HepG2 (cell line): Measurements from ENCODE around the gene ADH4. TPM values are rescaled to one million over a fixed set of nuclear protein-coding genes. Genes with fewer than 3 reads are reported as not detected.

Experiments
- ARNTL ChIP-seq: sonication (generic); formaldehyde crosslinking; IDR thresholded peaks from 2 replicates; pipeline ENCODE4 v1.4.0; 2020; ENCODE audit warnings: mild to moderate bottlenecking, missing genetic modification reagents
- ASH2L ChIP-seq: fragments of 300-600, 200-600 bp; sonication (generic); IDR thresholded peaks from 2 replicates; pipeline ENCODE4 v1.7.0; 2017; ENCODE audit warnings: low read depth, mild to moderate bottlenecking, moderate library complexity, mixed read lengths, low read length; ENCODE audit not compliant: insufficient read length
- FOXJ3 ChIP-seq: sonication (generic); formaldehyde crosslinking; IDR thresholded peaks from 2 replicates; pipeline ENCODE4 v1.4.0; 2020; ENCODE audit warnings: missing genetic modification reagents, mild to moderate bottlenecking, borderline replicate concordance
- GTF2F1 ChIP-seq: fragments of 150-350 bp; IDR thresholded peaks from 2 replicates; pipeline ENCODE4 v1.6.1; 2014; ENCODE audit warnings: low read length
- KDM3A ChIP-seq: IDR thresholded peaks from 2 replicates; pipeline ENCODE4 v1.6.1; 2018; ENCODE audit warnings: low read depth, missing compliant biosample characterization
- MTA1 ChIP-seq: sonication (generic); formaldehyde crosslinking; IDR thresholded peaks from 2 replicates; pipeline ENCODE4 v1.4.0; 2020; ENCODE audit warnings: missing genetic modification reagents, mild to moderate bottlenecking, borderline replicate concordance
- NRL ChIP-seq: sonication (generic); formaldehyde crosslinking; IDR thresholded peaks from 2 replicates; pipeline ENCODE4 v1.5.0; 2020; ENCODE audit warnings: missing genetic modification reagents, mild to moderate bottlenecking, moderate library complexity, borderline replicate concordance
- RBM22 ChIP-seq: fragments of 200-400 bp; formaldehyde crosslinking; optimal IDR thresholded peaks from 2 replicates; pipeline ENCODE3; 2017; ENCODE audit warnings: mild to moderate bottlenecking, low read length, moderate library complexity
- THAP11 ChIP-seq: IDR thresholded peaks from 2 replicates; pipeline ENCODE4 v1.6.1; 2016; ENCODE audit warnings: missing biosample characterization, missing genetic modification reagents
- ZFP36L1 ChIP-seq: sonication (generic); formaldehyde crosslinking; IDR thresholded peaks from 2 replicates; pipeline ENCODE4 v1.8.0; 2022; ENCODE audit warnings: mild to moderate bottlenecking, missing genetic modification reagents, moderate library complexity
- ZNF230 ChIP-seq: sonication (generic); formaldehyde crosslinking; IDR thresholded peaks from 2 replicates; pipeline ENCODE4 v1.4.0; 2020; ENCODE audit warnings: mild to moderate bottlenecking, missing genetic modification reagents
- ZNF235 ChIP-seq: sonication (generic); formaldehyde crosslinking; IDR thresholded peaks from 2 replicates; pipeline ENCODE4 v1.8.1; 2023; ENCODE audit warnings: mild to moderate bottlenecking, missing genetic modification reagents, borderline replicate concordance
- ZNF292 ChIP-seq: sonication (generic); formaldehyde crosslinking; IDR thresholded peaks from 2 replicates; pipeline ENCODE4 v1.8.1; 2022; ENCODE audit warnings: mild to moderate bottlenecking, low read depth, missing genetic modification reagents, borderline replicate concordance
- ZNF335 ChIP-seq: sonication (generic); formaldehyde crosslinking; IDR thresholded peaks from 2 replicates; pipeline ENCODE4 v1.4.0; 2020; ENCODE audit warnings: missing genetic modification reagents
- ZNF350 ChIP-seq: sonication (generic); formaldehyde crosslinking; IDR thresholded peaks from 2 replicates; pipeline ENCODE4 v1.4.0; 2020; ENCODE audit warnings: mild to moderate bottlenecking, low read depth, missing genetic modification reagents, borderline replicate concordance
- ZNF550 ChIP-seq: sonication (generic); formaldehyde crosslinking; IDR thresholded peaks from 2 replicates; pipeline ENCODE4 v1.4.0; 2020; ENCODE audit warnings: mild to moderate bottlenecking, missing genetic modification reagents, borderline replicate concordance
- ZNF558 ChIP-seq: sonication (generic); formaldehyde crosslinking; IDR thresholded peaks from 2 replicates; pipeline ENCODE4 v1.9.0; 2022; ENCODE audit warnings: mild to moderate bottlenecking, missing genetic modification reagents, borderline replicate concordance
- ZNF775 ChIP-seq: sonication (generic); formaldehyde crosslinking; IDR thresholded peaks from 2 replicates; pipeline ENCODE4 v1.4.0; 2020; ENCODE audit warnings: missing genetic modification reagents, mild to moderate bottlenecking, moderate library complexity, borderline replicate concordance
- ZNF850 ChIP-seq: sonication (generic); formaldehyde crosslinking; conservative IDR thresholded peaks from 2 replicates; pipeline ENCODE4 v1.9.0; 2021; ENCODE audit warnings: mild to moderate bottlenecking, missing genetic modification reagents
- ZSCAN12 ChIP-seq: sonication (generic); formaldehyde crosslinking; IDR thresholded peaks from 2 replicates; pipeline ENCODE4 v1.9.0; 2021; ENCODE audit warnings: mild to moderate bottlenecking, missing genetic modification reagents
- polyA plus RNA-seq, 8 experiments: library from polyadenylated mRNA; depleted of rRNA in 3 of 8; stranded (reverse) in 7 of 8; unstranded in 1 of 8; fragments of >200 nt; fragmentation: Illumina TruSeq in 4 of 8; extraction: Trizol in 4 of 8; gene quantifications; 2 replicates each; pipeline versions ENCODE4 v1.2.1 to v1.2.3, GENCODE V29; 2011 to 2016; ENCODE audit warnings: low read depth in 4 of 8, missing spikeins in 1 of 8, mixed read lengths in 1 of 8; ENCODE audit not compliant: insufficient read depth in 1 of 8
- total RNA-seq, 5 experiments: library from RNA; depleted of rRNA; stranded (reverse); fragments of >200 nt; fragmentation: Illumina TruSeq; extraction: Trizol; gene quantifications; 2 replicates each; pipeline ENCODE4 v1.2.3, GENCODE V29; 2016; ENCODE audit warnings: low read depth in 1 of 5
- TF ChIP-seq, protein P1 (sequence below): sonication (generic); formaldehyde crosslinking; IDR thresholded peaks from 2 replicates; pipeline ENCODE4 v1.5.0; 2020; ENCODE audit warnings: missing genetic modification reagents
- TF ChIP-seq, protein P2 (sequence below): fragments of 450-650 bp; IDR thresholded peaks from 2 replicates; pipeline ENCODE4 v1.6.1; 2016
- TF ChIP-seq, protein P3 (sequence below): sonication (generic); formaldehyde crosslinking; IDR thresholded peaks from 2 replicates; pipeline ENCODE4 v1.9.0; 2021; ENCODE audit warnings: missing genetic modification reagents, mild to moderate bottlenecking, borderline replicate concordance

The ADH4 gene
- total and polyA plus RNA-seq, 2 of the 13 experiments (the other 11 are each of a cell fraction or from before 2014, with no cell fraction given), result 24.3 to 31.1 TPM

DNA sequence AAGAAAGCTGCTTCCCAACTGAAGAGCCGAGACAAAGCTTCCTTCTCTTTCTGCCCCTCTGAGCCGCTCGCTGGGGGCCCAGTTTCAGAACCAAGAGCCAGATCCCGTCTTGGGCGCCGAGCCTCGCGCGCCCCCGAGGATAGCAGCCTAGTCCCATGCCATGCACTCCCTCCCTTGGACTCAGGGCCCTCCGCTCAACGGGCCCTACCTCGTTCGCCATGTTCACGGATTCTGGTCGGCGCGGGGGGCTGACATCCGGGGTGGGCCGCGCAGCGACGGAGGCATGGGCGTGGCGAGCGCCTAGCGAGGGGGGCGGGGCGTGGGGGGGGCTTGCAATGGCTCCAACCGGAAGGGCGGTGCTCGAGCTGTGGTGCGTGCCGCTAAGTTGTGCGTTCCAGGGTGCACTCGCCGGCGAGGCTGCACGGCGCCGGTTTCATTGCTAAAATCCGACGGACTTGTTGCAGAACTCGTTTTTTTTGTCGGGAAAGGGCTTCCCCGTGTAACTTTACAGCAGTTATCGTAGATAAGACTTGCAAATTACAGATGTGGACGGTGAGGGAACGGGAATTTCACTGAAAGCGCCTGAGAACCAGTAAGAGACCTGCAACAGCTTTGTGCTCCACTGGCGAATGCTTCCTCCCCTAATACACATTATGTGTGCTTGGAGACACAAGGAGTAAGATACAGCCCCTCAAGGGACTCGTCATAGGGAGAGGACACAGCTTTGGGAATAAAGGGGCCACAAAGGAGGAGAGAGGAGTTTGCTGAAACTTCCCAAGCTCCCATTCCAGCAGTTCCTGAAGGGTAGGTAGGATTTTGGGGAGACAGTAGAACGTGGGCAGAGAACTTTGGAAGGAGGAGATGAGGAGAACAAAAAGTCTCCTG is 55.4 kb downstream of the ADH4 start, which contains the start of gene ADH5 (continued):
- TF ChIP-seq ASH2L (peak; percentile 76), ZFP36L1 (peak; percentile 80; the same call in 1 of the 2 replicates), FOXJ3 (no peak; the same call in 1 of the 2 replicates), ZNF335 (CRISPR knock-in tag) (no peak), ZNF350 (CRISPR knock-in tag) (peak; percentile 83), NRL (CRISPR knock-in tag) (peak; percentile 36; the same call in 1 of the 2 replicates), ARNTL (CRISPR knock-in tag) (peak; percentile 76; the same call in 1 of the 2 replicates), ZNF230 (CRISPR knock-in tag) (peak; percentile 92), THAP11 (peak; percentile 56), KDM3A (CRISPR knock-in tag) (0 out of 2 replicates have a peak, but pooled peaks have one; percentile 41), ZNF292 (CRISPR knock-in tag) (peak; percentile 54; the same call in 1 of the 2 replicates), ZNF850 (CRISPR knock-in tag) (no peak), GTF2F1 (no peak), ZNF550 (CRISPR knock-in tag) (no peak), ZNF775 (CRISPR knock-in tag) (0 out of 2 replicates have a peak, but pooled peaks have one; percentile 65), RBM22 (no peak), MTA1 (CRISPR knock-in tag) (peak; percentile 67; the same call in 1 of the 2 replicates), ZSCAN12 (CRISPR knock-in tag) (peak; percentile 84), ZNF558 (CRISPR knock-in tag) (peak; percentile 96), ZNF235 (CRISPR knock-in tag) (no peak; the same call in 1 of the 2 replicates)
- TF ChIP-seq, protein P1, sequence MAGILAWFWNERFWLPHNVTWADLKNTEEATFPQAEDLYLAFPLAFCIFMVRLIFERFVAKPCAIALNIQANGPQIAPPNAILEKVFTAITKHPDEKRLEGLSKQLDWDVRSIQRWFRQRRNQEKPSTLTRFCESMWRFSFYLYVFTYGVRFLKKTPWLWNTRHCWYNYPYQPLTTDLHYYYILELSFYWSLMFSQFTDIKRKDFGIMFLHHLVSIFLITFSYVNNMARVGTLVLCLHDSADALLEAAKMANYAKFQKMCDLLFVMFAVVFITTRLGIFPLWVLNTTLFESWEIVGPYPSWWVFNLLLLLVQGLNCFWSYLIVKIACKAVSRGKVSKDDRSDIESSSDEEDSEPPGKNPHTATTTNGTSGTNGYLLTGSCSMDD (CRISPR knock-in tag), result no peak
- TF ChIP-seq, protein P2, sequence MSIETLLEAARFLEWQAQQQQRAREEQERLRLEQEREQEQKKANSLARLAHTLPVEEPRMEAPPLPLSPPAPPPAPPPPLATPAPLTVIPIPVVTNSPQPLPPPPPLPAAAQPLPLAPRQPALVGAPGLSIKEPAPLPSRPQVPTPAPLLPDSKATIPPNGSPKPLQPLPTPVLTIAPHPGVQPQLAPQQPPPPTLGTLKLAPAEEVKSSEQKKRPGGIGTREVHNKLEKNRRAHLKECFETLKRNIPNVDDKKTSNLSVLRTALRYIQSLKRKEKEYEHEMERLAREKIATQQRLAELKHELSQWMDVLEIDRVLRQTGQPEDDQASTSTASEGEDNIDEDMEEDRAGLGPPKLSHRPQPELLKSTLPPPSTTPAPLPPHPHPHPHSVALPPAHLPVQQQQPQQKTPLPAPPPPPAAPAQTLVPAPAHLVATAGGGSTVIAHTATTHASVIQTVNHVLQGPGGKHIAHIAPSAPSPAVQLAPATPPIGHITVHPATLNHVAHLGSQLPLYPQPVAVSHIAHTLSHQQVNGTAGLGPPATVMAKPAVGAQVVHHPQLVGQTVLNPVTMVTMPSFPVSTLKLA, result no peak
- TF ChIP-seq, protein P3, sequence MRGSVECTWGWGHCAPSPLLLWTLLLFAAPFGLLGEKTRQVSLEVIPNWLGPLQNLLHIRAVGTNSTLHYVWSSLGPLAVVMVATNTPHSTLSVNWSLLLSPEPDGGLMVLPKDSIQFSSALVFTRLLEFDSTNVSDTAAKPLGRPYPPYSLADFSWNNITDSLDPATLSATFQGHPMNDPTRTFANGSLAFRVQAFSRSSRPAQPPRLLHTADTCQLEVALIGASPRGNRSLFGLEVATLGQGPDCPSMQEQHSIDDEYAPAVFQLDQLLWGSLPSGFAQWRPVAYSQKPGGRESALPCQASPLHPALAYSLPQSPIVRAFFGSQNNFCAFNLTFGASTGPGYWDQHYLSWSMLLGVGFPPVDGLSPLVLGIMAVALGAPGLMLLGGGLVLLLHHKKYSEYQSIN (CRISPR knock-in tag), result no peak
